MM.1S (cell line): Measurements from ENCODE around the gene MAN1C1.

Source experiments
- EZH2 ChIP-seq: fragments of 300-600 bp; sonication (generic); optimal IDR thresholded peaks from 2 replicates; pipeline ENCODE3; 2017; ENCODE audit warnings: low read depth, mild to moderate bottlenecking, antibody characterized with exemption, low read length, mixed read lengths
- TF ChIP-seq, protein P1 (sequence below): fragments of 300-600 bp; sonication (generic); IDR thresholded peaks from 2 replicates; pipeline ENCODE4 v1.5.1; 2016; ENCODE audit warnings: antibody characterized with exemption, low read length, mixed read lengths

DNA sequence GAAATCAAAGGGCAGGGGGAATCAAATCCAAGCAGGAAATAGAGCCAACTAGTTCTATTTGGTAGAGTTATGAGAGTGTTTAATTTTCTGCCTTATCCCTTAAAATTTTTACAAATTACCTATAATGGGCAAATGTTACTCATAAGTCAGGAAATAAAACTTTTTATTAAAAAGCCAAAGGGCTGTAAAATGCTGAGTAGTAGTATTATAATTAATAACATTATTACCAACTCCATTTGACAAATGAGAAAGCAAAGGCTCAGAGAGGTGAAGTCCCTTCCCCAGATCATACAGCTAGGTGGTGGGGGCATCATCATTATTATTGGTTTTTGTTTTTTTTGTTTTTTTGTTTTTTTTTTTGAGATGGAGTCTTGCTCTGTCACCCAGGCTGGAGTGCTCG lies 186.8 kb downstream of the MAN1C1 start:
- no peak for TF ChIP-seq EZH2
- TF ChIP-seq, protein P1, sequence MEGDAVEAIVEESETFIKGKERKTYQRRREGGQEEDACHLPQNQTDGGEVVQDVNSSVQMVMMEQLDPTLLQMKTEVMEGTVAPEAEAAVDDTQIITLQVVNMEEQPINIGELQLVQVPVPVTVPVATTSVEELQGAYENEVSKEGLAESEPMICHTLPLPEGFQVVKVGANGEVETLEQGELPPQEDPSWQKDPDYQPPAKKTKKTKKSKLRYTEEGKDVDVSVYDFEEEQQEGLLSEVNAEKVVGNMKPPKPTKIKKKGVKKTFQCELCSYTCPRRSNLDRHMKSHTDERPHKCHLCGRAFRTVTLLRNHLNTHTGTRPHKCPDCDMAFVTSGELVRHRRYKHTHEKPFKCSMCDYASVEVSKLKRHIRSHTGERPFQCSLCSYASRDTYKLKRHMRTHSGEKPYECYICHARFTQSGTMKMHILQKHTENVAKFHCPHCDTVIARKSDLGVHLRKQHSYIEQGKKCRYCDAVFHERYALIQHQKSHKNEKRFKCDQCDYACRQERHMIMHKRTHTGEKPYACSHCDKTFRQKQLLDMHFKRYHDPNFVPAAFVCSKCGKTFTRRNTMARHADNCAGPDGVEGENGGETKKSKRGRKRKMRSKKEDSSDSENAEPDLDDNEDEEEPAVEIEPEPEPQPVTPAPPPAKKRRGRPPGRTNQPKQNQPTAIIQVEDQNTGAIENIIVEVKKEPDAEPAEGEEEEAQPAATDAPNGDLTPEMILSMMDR: no peak
